ENCODE results near the gene DCDC2B. TPM values are rescaled to one million over a fixed set of nuclear protein-coding genes. Genes with fewer than 3 reads are reported as not detected.

The DCDC2B gene
- total RNA-seq, 1 experiment from 2014 or later, result not detected

DNA sequence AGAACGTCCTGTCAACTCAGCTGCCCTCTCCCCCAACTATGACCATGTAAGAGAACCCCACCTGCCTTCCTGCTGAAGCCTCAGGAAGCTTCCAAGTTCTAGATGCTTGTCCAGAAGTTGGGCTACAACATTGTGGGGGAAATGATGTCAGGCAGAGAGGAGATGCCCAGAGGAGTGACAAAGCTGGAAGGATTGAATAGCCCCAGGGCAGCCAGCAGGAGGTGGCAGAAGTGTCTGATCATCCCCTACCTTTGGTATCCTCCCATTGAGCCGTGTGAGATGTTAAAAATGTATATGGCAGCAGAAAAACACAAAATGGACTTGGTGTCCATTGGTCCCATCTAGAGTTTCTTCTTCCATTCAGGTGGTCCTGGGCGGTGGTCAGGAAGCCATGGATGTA, 19.9 kb downstream of the DCDC2B start:
- TF ChIP-seq, protein P1, sequence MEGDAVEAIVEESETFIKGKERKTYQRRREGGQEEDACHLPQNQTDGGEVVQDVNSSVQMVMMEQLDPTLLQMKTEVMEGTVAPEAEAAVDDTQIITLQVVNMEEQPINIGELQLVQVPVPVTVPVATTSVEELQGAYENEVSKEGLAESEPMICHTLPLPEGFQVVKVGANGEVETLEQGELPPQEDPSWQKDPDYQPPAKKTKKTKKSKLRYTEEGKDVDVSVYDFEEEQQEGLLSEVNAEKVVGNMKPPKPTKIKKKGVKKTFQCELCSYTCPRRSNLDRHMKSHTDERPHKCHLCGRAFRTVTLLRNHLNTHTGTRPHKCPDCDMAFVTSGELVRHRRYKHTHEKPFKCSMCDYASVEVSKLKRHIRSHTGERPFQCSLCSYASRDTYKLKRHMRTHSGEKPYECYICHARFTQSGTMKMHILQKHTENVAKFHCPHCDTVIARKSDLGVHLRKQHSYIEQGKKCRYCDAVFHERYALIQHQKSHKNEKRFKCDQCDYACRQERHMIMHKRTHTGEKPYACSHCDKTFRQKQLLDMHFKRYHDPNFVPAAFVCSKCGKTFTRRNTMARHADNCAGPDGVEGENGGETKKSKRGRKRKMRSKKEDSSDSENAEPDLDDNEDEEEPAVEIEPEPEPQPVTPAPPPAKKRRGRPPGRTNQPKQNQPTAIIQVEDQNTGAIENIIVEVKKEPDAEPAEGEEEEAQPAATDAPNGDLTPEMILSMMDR (conservative IDR thresholded peaks at IDR 0.05; ENCODE audit: low read depth, low read length), result no peak
- TF ChIP-seq EZH2 (IDR thresholded peaks at IDR 0.05; ENCODE audit: borderline replicate concordance, low read depth, low read length, poor library complexity, severe bottlenecking), result no peak
- H3K4me3 ChIP-seq (ENCODE audit: low read depth, low read length, poor library complexity, severe bottlenecking), result no peak overlapping the region
- H3K4me1 ChIP-seq (ENCODE audit: insufficient read depth, low read length, poor library complexity, severe bottlenecking), result no peaks in the 10 kb centered on the region
- CTCF ChIA-PET, result interaction anchor here (0.6 kb wide), 1 partner anchor 18 kb away, joined by 6 read pairs; no protein-coding TSS in a partner anchor
- POLR2A ChIA-PET (ENCODE audit: low non-redundant PET), result no interaction called here
- BruUV-seq (replicated peaks), result no TSS peak
- H3K36me3 ChIP-seq (ENCODE audit: insufficient read depth, low read length, poor library complexity, severe bottlenecking), result peaks cover 67% of the 10 kb centered on the region
- DNase-seq (ENCODE audit: low spot score), result no peak
- no peaks in the 10 kb centered on the region for H3K27me3 ChIP-seq (replicated peaks; ENCODE audit: insufficient read depth, low read depth, low read length, poor library complexity)
- H3K9me3 ChIP-seq (ENCODE audit: low read depth, low read length, poor library complexity, severe bottlenecking), result no peaks in the 10 kb centered on the region
- H3K27ac ChIP-seq (ENCODE audit: low read depth, low read length, poor library complexity, severe bottlenecking), result no peak overlapping the region
- intact Hi-C loops (cut with micrococcal nuclease; ENCODE audit: unreplicated experiment), result loop anchor here (10.0 kb wide), 1 partner anchor 106 kb away; the partner anchor contains the start of gene MARCKSL1

DNA sequence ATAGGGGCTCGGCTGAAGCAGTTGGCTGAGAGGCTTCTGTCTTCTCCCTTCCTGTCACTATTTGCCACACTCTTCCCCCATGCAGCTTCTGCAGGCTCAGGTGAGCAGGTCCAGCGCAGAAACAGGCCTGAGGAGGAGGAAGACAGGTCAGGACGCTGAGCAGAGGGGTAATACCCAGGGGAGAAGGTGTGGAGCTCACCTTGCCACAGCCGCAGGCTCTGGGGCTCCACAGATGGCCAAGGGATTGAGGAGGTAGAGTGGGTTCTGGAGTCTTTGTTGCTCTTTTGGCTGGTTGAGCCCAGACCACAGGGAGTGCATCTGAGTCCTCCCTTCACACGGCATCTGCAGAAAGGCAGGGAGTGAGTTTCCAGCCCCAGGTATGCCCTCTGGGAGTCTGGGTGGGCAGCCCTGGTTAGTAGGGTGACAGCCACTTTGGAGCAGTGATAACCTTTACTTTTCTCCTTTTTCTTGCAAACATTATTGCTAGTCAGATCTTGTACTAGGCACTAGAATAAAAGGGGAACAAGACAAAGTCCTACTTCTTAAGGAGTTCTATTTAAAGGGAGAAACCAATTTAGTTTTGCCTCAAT, 23.0 kb downstream of the DCDC2B start:
- H3K4me1 ChIP-seq (ENCODE audit: insufficient read depth, low read length, poor library complexity, severe bottlenecking), result no peaks in the 10 kb centered on the region
- H3K4me3 ChIP-seq (ENCODE audit: low read depth, low read length, poor library complexity, severe bottlenecking), result no peak overlapping the region
- ChIA-PET POLR2A (ENCODE audit: low non-redundant PET) (no interaction called here), CTCF (no interaction called here)
- no peak for DNase-seq (ENCODE audit: low spot score)
- H3K36me3 ChIP-seq (ENCODE audit: insufficient read depth, low read length, poor library complexity, severe bottlenecking), result peaks cover 45% of the 10 kb centered on the region
- no peaks in the 10 kb centered on the region for H3K9me3 ChIP-seq (ENCODE audit: low read depth, low read length, poor library complexity, severe bottlenecking)
- no peak for TF ChIP-seq EZH2 (IDR thresholded peaks at IDR 0.05; ENCODE audit: borderline replicate concordance, low read depth, low read length, poor library complexity, severe bottlenecking)
- TF ChIP-seq, protein P1 (conservative IDR thresholded peaks at IDR 0.05; ENCODE audit: low read depth, low read length), result no peak
- no TSS peak for BruUV-seq (replicated peaks)
- intact Hi-C loops (cut with micrococcal nuclease; ENCODE audit: unreplicated experiment), result no loop called here
- peak overlapping the region; percentile 21 for H3K27ac ChIP-seq (ENCODE audit: low read depth, low read length, poor library complexity, severe bottlenecking)
- no peaks in the 10 kb centered on the region for H3K27me3 ChIP-seq (replicated peaks; ENCODE audit: insufficient read depth, low read depth, low read length, poor library complexity)

DNA sequence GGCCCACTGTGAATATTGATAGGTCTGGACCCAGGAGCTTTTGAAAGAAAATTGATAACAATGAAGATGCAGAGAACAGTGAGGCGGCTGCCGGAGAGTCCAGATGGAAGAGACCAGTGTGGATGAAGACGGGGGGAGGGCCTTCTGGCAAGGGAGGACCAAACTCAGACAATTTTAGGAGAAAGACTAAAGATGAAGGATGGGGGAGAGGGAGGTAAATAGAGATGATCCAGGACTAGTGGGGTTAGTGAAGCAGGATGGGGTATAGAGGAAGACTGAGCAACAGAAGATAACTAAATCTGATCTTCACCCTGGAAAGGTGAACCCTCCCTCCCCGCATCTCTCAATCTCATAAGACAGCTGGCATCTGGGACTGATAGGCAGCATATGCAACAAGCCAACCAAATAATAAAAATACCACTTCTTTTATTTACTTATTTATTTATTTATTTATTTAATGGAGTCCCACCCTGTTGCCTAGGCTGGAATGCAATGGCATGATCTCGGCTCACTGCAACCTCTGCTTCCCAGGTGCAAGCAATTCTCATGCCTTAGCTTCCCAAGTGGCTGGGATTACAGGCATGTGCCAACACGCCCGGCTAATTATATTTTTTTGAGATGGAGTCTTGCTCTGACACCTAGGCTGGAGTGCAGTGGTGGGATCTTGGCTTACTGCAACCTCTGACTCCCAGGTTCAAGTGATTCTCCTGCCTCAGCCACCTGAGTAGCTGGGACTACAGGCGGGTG, 23.8 kb downstream of the DCDC2B start:
- CTCF ChIA-PET, result no interaction called here
- Histone ChIP-seq H3K36me3 (ENCODE audit: insufficient read depth, low read length, poor library complexity, severe bottlenecking) (peaks cover 37% of the 10 kb centered on the region), H3K27me3 (replicated peaks; ENCODE audit: insufficient read depth, low read depth, low read length, poor library complexity) (no peaks in the 10 kb centered on the region), H3K27ac (ENCODE audit: low read depth, low read length, poor library complexity, severe bottlenecking) (no peak overlapping the region), H3K4me3 (ENCODE audit: low read depth, low read length, poor library complexity, severe bottlenecking) (no peak overlapping the region), H3K4me1 (ENCODE audit: insufficient read depth, low read length, poor library complexity, severe bottlenecking) (no peaks in the 10 kb centered on the region), H3K9me3 (ENCODE audit: low read depth, low read length, poor library complexity, severe bottlenecking) (no peaks in the 10 kb centered on the region)
- TF ChIP-seq, protein P1 (conservative IDR thresholded peaks at IDR 0.05; ENCODE audit: low read depth, low read length), result no peak
- TF ChIP-seq EZH2 (IDR thresholded peaks at IDR 0.05; ENCODE audit: borderline replicate concordance, low read depth, low read length, poor library complexity, severe bottlenecking), result no peak
- intact Hi-C loops (cut with micrococcal nuclease; ENCODE audit: unreplicated experiment), result no loop called here
- no peak for DNase-seq (ENCODE audit: low spot score)
- POLR2A ChIA-PET (ENCODE audit: low non-redundant PET), result no interaction called here
- no TSS peak for BruUV-seq (replicated peaks)

Measured in A673 (cell line).